ENCODE measurements around the gene PEAK1. TPM values are rescaled to one million over a fixed set of nuclear protein-coding genes. Genes with fewer than 3 reads are reported as not detected.

Gene PEAK1
- total and polyA plus RNA-seq, 9 of the 15 experiments (the other 6 are each of a cell fraction or from before 2014, with no cell fraction given), result 0.99 to 22.4 (median 10.8) TPM

DNA sequence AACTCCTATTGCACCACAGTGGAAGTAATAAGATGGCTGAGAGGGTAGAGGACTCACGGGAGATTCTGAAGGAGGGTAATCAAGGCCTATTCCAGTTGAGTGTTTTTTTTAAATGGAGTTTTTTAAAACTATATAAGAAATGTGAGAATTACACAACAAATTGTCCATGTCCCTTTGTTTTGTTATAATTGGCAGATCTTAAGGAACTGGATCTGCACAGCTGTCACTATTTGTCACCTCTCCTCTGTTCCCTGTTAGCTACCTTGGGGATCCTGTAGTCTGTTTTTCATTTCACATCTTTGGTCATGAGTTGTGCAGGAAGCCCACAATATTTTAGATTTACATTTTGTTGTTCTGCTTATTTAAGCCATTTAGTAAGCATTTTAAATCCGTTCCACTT, 271.7 kb downstream of the PEAK1 start (continued):
- no peak for TF ChIP-seq DACH1 (IDR thresholded peaks at IDR 0.05; ENCODE audit: partially characterized antibody)
- TF ChIP-seq OTX1 (CRISPR knock-in tag; IDR thresholded peaks at IDR 0.05), result no peak
- TF ChIP-seq, protein P1, sequence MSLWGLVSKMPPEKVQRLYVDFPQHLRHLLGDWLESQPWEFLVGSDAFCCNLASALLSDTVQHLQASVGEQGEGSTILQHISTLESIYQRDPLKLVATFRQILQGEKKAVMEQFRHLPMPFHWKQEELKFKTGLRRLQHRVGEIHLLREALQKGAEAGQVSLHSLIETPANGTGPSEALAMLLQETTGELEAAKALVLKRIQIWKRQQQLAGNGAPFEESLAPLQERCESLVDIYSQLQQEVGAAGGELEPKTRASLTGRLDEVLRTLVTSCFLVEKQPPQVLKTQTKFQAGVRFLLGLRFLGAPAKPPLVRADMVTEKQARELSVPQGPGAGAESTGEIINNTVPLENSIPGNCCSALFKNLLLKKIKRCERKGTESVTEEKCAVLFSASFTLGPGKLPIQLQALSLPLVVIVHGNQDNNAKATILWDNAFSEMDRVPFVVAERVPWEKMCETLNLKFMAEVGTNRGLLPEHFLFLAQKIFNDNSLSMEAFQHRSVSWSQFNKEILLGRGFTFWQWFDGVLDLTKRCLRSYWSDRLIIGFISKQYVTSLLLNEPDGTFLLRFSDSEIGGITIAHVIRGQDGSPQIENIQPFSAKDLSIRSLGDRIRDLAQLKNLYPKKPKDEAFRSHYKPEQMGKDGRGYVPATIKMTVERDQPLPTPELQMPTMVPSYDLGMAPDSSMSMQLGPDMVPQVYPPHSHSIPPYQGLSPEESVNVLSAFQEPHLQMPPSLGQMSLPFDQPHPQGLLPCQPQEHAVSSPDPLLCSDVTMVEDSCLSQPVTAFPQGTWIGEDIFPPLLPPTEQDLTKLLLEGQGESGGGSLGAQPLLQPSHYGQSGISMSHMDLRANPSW (CRISPR knock-in tag; IDR thresholded peaks at IDR 0.05), result no peak
- TF ChIP-seq, protein P2, sequence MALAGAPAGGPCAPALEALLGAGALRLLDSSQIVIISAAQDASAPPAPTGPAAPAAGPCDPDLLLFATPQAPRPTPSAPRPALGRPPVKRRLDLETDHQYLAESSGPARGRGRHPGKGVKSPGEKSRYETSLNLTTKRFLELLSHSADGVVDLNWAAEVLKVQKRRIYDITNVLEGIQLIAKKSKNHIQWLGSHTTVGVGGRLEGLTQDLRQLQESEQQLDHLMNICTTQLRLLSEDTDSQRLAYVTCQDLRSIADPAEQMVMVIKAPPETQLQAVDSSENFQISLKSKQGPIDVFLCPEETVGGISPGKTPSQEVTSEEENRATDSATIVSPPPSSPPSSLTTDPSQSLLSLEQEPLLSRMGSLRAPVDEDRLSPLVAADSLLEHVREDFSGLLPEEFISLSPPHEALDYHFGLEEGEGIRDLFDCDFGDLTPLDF (CRISPR knock-in tag; IDR thresholded peaks at IDR 0.05), result no peak
- TF ChIP-seq ZNF445 (CRISPR knock-in tag; IDR thresholded peaks at IDR 0.05; ENCODE audit: low read depth), result no peak
- no peak for TF ChIP-seq CHD2 (IDR thresholded peaks at IDR 0.05; ENCODE audit: low read depth, low read length)
- no peak for TF ChIP-seq MCM2 (IDR thresholded peaks at IDR 0.05; ENCODE audit: low read depth)

DNA sequence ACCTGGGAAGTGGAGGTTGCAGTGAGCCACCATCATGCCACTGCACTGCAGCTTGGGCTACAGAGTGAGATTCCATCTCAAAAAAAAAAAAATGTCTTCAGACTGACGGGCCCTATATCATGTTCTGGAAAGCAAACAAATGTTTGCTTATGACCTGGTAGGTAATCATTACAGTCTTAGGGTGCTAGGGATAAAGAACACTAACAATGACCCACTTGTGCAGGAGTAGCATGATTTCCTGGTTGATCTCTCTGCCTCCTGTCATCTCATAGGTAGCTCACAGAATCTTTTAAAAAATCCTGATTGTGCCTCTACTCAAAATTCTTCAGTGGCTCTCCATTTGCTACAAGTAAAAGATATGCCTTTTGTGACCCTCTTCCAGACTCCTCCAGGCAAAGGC, 274.5 kb downstream of the PEAK1 start:
- H3K27ac ChIP-seq (ENCODE audit: extremely low read depth, low read depth, low read length), result no peak overlapping the region
- in situ Hi-C loops (cut with MboI), result no loop called here
- H3K9me3 ChIP-seq (replicated peaks; ENCODE audit: control insufficient read depth, insufficient read depth, low read depth, low read length), result peaks cover 6% of the 10 kb centered on the region; the same call in 1 of the 2 replicates
- H3K4me2 ChIP-seq (ENCODE audit: insufficient read depth, low read length), result no peak overlapping the region
- no peaks in the 10 kb centered on the region for H3K9me1 ChIP-seq (ENCODE audit: control insufficient read depth, insufficient read depth, low read length)
- no peaks in the 10 kb centered on the region for H4K20me1 ChIP-seq (replicated peaks; ENCODE audit: control insufficient read depth, insufficient read depth, low read length)
- ChIA-PET CTCF (ENCODE audit: low intra/inter-chr PET ratio) (no interaction called here), POLR2A (no interaction called here)
- H3K9ac ChIP-seq (ENCODE audit: insufficient read depth in 1 of 2, low read depth in 2 of 2, low read length in 2 of 2), result no peak overlapping the region
- no peaks in the 10 kb centered on the region for H3K4me1 ChIP-seq (replicated peaks in 1 of 2; ENCODE audit: control insufficient read depth in 2 of 2, insufficient read depth in 2 of 2, low read length in 2 of 2)
- DNase-seq (ENCODE audit: extremely low read depth in 1 of 4, low spot score in 3 of 4) (no peak), ATAC-seq (no peak), FAIRE-seq (no peak)
- H3K36me3 ChIP-seq (ENCODE audit: control insufficient read depth, insufficient read depth, low read length), result no peaks in the 10 kb centered on the region
- H2AFZ ChIP-seq (ENCODE audit: low read depth, low read length), result no peak overlapping the region
- 75% methylated on average over 1 of the region's 1 CpG for WGBS (ENCODE audit: insufficient coverage, low coverage, missing lambda C conversion rate)
- no peaks in the 10 kb centered on the region for H3K27me3 ChIP-seq (ENCODE audit: control insufficient read depth in 2 of 2, insufficient read depth in 2 of 2, low read length in 2 of 2)
- no peaks in the 10 kb centered on the region for H3K79me2 ChIP-seq (ENCODE audit: control insufficient read depth, insufficient read depth, low read length)
- intact Hi-C loops (cut with micrococcal nuclease), result no loop called here
- H3K4me3 ChIP-seq, result no peak overlapping the region
- no TSS peak for BruUV-seq (replicated peaks)
- TF ChIP-seq ZNF354B (CRISPR knock-in tag; IDR thresholded peaks at IDR 0.05) (no peak), ZNF408 (CRISPR knock-in tag; IDR thresholded peaks at IDR 0.05; ENCODE audit: low read depth) (no peak), GTF2E2 (tag; IDR thresholded peaks at IDR 0.05) (no peak), RBM34 (IDR thresholded peaks at IDR 0.05; ENCODE audit: borderline replicate concordance, insufficient read depth, low read length) (no peak)
- TF ChIP-seq, protein P3, sequence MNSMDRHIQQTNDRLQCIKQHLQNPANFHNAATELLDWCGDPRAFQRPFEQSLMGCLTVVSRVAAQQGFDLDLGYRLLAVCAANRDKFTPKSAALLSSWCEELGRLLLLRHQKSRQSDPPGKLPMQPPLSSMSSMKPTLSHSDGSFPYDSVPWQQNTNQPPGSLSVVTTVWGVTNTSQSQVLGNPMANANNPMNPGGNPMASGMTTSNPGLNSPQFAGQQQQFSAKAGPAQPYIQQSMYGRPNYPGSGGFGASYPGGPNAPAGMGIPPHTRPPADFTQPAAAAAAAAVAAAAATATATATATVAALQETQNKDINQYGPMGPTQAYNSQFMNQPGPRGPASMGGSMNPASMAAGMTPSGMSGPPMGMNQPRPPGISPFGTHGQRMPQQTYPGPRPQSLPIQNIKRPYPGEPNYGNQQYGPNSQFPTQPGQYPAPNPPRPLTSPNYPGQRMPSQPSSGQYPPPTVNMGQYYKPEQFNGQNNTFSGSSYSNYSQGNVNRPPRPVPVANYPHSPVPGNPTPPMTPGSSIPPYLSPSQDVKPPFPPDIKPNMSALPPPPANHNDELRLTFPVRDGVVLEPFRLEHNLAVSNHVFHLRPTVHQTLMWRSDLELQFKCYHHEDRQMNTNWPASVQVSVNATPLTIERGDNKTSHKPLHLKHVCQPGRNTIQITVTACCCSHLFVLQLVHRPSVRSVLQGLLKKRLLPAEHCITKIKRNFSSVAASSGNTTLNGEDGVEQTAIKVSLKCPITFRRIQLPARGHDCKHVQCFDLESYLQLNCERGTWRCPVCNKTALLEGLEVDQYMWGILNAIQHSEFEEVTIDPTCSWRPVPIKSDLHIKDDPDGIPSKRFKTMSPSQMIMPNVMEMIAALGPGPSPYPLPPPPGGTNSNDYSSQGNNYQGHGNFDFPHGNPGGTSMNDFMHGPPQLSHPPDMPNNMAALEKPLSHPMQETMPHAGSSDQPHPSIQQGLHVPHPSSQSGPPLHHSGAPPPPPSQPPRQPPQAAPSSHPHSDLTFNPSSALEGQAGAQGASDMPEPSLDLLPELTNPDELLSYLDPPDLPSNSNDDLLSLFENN (IDR thresholded peaks at IDR 0.05; ENCODE audit: low read depth in 2 of 2, low read length in 2 of 2), result no peak

Measured in K562 (cell line).